MCF 10A (cell line): ENCODE data around the gene MYH10. TPM values are rescaled to one million over a fixed set of nuclear protein-coding genes. Genes with fewer than 3 reads are reported as not detected.
A peak's percentile ranks its signal among the peaks of the same experiment; 100 is the strongest.

Experiments
- BruUV-seq: library from RNA; stranded (reverse); fragments of 400-500 nt; replicated peaks from 2 replicates; lab custom pipeline; 2021; lab: Mats Ljungman, UMichigan
- CTCF ChIA-PET: fragments of 300-600 bp; sonication (Branson Sonifier 250); formaldehyde crosslinking; extraction: SDS; loops from one replicate; lab custom pipeline; 2021; ENCODE audit warnings: antibody characterized with exemption, inconsistent platforms; lab: Yijun Ruan, JAX
- POLR2A ChIA-PET: fragments of 300-600, 350-650 bp; sonication (Branson Sonifier 250); formaldehyde crosslinking; extraction: SDS; loops from one replicate; lab custom pipeline; 2020; ENCODE audit warnings: antibody characterized with exemption, inconsistent platforms; lab: Yijun Ruan, JAX
- DNase-seq: peaks from one replicate; pipeline ENCODE4 v3.0.0-alpha.2; 2018; ENCODE audit not compliant: unreplicated experiment
- H3K27ac Mint-ChIP-seq: one replicate; pipeline ENCODE4 v1.8.0; 2022; ENCODE audit warnings: mild to moderate bottlenecking, low read depth, mixed read lengths; ENCODE audit not compliant: unreplicated experiment
- H3K27me3 Mint-ChIP-seq: one replicate; pipeline ENCODE4 v1.8.0; 2022; ENCODE audit warnings: mixed read lengths; ENCODE audit not compliant: insufficient read depth, unreplicated experiment
- H3K36me3 Mint-ChIP-seq: one replicate; pipeline ENCODE4 v1.8.0; 2022; ENCODE audit warnings: mild to moderate bottlenecking, moderate library complexity, mixed read lengths; ENCODE audit not compliant: insufficient read depth, unreplicated experiment
- H3K4me1 Mint-ChIP-seq: one replicate; pipeline ENCODE4 v1.8.0; 2022; ENCODE audit warnings: mixed read lengths; ENCODE audit not compliant: insufficient read depth, unreplicated experiment
- H3K4me3 Mint-ChIP-seq: one replicate; pipeline ENCODE4 v1.8.0; 2022; ENCODE audit warnings: mild to moderate bottlenecking, moderate library complexity, mixed read lengths; ENCODE audit not compliant: unreplicated experiment
- H3K9me3 Mint-ChIP-seq: one replicate; pipeline ENCODE4 v1.8.0; 2022; ENCODE audit warnings: mixed read lengths; ENCODE audit not compliant: unreplicated experiment
- intact Hi-C: fragments of 100-400 bp; cut with micrococcal nuclease; formaldehyde crosslinking; loops from 2 replicates; pipeline ENCODE4 v1.14.1; 2022
- total RNA-seq: library from RNA; stranded (reverse); gene quantifications from 2 replicates; pipeline ENCODE4 v1.2.3, GENCODE V29; 2022
- TF ChIP-seq, protein P1 (sequence below): fragments of 200-600 bp; IDR thresholded peaks from one replicate; pipeline ENCODE4 v1.8.0; 2022; ENCODE audit warnings: antibody characterized with exemption, mild to moderate bottlenecking; ENCODE audit not compliant: unreplicated experiment

Gene MYH10
- total RNA-seq, 1 experiment from 2014 or later: 43.0 TPM

DNA sequence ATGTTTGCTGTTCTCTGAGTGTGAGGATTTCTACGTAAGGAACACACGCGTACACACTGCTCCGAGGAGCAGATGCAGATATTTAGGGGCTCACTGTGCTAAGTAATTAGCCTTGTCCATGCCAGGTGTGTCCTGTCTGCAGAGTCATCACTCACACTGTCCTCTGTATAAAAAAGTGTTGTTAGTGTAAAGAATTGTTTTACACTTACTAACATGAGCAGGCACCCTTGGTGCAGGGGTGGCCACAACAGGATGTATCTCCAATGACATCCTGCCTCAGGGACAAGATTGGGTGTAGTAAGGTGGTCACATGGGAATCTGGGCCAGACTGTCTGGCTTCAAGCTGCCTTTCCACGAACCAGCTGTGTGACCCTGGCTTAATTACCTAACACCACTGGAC is 130.9 kb downstream of the MYH10 start:
- intact Hi-C loops: no loop called here
- CTCF ChIA-PET: interaction anchor here (0.6 kb wide), 1 partner anchor 79 kb away, joined by 3 read pairs; no protein-coding TSS in a partner anchor
- Mint-ChIP-seq H3K9me3 (no peaks in the 10 kb centered on the region), H3K4me1 (no peaks in the 10 kb centered on the region), H3K36me3 (peaks cover 47% of the 10 kb centered on the region), H3K27ac (no peak overlapping the region), H3K4me3 (no peak overlapping the region), H3K27me3 (no peaks in the 10 kb centered on the region)
- POLR2A ChIA-PET: no interaction called here
- no peak for DNase-seq
- TF ChIP-seq, protein P1, sequence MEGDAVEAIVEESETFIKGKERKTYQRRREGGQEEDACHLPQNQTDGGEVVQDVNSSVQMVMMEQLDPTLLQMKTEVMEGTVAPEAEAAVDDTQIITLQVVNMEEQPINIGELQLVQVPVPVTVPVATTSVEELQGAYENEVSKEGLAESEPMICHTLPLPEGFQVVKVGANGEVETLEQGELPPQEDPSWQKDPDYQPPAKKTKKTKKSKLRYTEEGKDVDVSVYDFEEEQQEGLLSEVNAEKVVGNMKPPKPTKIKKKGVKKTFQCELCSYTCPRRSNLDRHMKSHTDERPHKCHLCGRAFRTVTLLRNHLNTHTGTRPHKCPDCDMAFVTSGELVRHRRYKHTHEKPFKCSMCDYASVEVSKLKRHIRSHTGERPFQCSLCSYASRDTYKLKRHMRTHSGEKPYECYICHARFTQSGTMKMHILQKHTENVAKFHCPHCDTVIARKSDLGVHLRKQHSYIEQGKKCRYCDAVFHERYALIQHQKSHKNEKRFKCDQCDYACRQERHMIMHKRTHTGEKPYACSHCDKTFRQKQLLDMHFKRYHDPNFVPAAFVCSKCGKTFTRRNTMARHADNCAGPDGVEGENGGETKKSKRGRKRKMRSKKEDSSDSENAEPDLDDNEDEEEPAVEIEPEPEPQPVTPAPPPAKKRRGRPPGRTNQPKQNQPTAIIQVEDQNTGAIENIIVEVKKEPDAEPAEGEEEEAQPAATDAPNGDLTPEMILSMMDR: no peak
- no TSS peak for BruUV-seq

- DNase-seq: no peak
- TF ChIP-seq, protein P1: no peak
- Mint-ChIP-seq H3K36me3 (peaks cover 48% of the 10 kb centered on the region), H3K4me1 (no peaks in the 10 kb centered on the region), H3K27ac (no peak overlapping the region), H3K27me3 (no peaks in the 10 kb centered on the region), H3K9me3 (no peaks in the 10 kb centered on the region), H3K4me3 (no peak overlapping the region)
- BruUV-seq: no TSS peak
- POLR2A ChIA-PET: no interaction called here
- CTCF ChIA-PET: interaction anchor here (0.6 to 0.7 kb wide), 3 partner anchors 80 to 247 kb away, joined by 3 read pairs; no protein-coding TSS in a partner anchor
- intact Hi-C loops: no loop called here
These were observed 131.4 kb downstream of the MYH10 start for GRCh38 chr17:8499171-8499570.

GRCh38 chr17:8496081-8496480 is 134.4 kb downstream of the MYH10 start:
- no peak for DNase-seq
- CTCF ChIA-PET: interaction anchor here (0.7 to 1.1 kb wide), 2 partner anchors 86 to 228 kb away, joined by 3 to 5 read pairs; no protein-coding TSS in a partner anchor
- Mint-ChIP-seq H3K4me3 (no peak overlapping the region), H3K27me3 (no peaks in the 10 kb centered on the region), H3K36me3 (peaks cover 67% of the 10 kb centered on the region), H3K27ac (no peak overlapping the region), H3K9me3 (no peaks in the 10 kb centered on the region), H3K4me1 (no peaks in the 10 kb centered on the region)
- intact Hi-C loops: no loop called here
- TF ChIP-seq, protein P1: no peak
- POLR2A ChIA-PET: no interaction called here
- BruUV-seq: no TSS peak

DNA sequence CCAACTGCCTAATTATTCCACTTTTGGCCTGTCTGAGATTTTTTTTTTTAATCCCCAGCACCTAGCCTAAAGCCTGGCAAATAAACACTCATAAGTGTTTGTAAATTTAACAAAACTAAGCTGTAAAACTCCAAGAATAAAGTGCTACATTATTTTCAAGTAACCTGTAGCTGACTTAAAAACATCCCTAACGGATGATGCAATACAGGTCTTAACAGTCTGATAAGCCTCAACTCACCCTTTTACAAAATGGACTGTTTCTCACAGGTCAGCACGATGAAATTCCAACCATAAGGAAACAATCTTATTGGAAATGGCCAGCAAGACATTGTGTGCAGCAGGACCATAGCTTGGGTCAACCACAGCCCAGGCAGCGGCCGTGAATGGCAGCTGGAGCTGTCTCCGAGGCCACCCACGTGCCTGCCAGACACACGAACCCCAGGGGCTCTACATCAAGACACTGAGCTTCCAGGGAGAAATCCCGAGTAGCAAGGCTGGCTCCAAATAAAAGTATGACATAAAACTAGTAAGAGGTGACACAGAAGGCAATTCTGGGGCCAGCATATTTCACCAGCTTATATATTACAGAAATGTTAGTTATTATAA is 135.9 kb downstream of the MYH10 start:
- no peaks in the 10 kb centered on the region for H3K27me3 Mint-ChIP-seq
- no peak for DNase-seq
- H3K27ac Mint-ChIP-seq: peak overlapping the region; percentile 20
- TF ChIP-seq, protein P1: no peak
- no peaks in the 10 kb centered on the region for H3K9me3 Mint-ChIP-seq
- CTCF ChIA-PET: interaction anchor here (0.6 kb wide), 1 partner anchor 15 kb away, joined by 4 read pairs; no protein-coding TSS in a partner anchor
- peaks cover 70% of the 10 kb centered on the region for H3K36me3 Mint-ChIP-seq
- BruUV-seq: no TSS peak
- no peak overlapping the region for H3K4me3 Mint-ChIP-seq
- no peaks in the 10 kb centered on the region for H3K4me1 Mint-ChIP-seq
- POLR2A ChIA-PET: interaction anchor here (1.2 kb wide), 1 partner anchor 12 kb away, joined by 3 read pairs; no protein-coding TSS in a partner anchor
- intact Hi-C loops: no loop called here
